ENCODE data around the gene TULP4.

GRCh38 chr6:158529629-158530028, 217.4 kb downstream of the TULP4 start:
- TF ChIP-seq CTCF (optimal IDR thresholded peaks at IDR 0.05 in 1 of 3, IDR thresholded peaks at IDR 0.05 in 1 of 3, conservative IDR thresholded peaks at IDR 0.05 in 1 of 3; ENCODE audit: extremely low read depth in 1 of 3, insufficient read depth in 2 of 3, low read length in 3 of 3) (no peak), EZH2 (IDR thresholded peaks at IDR 0.05; ENCODE audit: low read length) (no peak)

Data from keratinocyte (primary cell).